ENCODE measurements around the gene IFT43.

IFT43 gene

GRCh38 chr14:76080025-76080424 lies 94.5 kb downstream of the IFT43 start:
- no peak for DNase-seq (ENCODE audit: low read depth)

- no peak for DNase-seq (ENCODE audit: low read depth)
Observed at GRCh38 chr14:76080471-76080870, 94.9 kb downstream of the IFT43 start.

GRCh38 chr14:76081642-76082041 lies 96.1 kb downstream of the IFT43 start:
- DNase-seq (ENCODE audit: low read depth), result no peak

- DNase-seq (ENCODE audit: low read depth), result no peak
Observed at GRCh38 chr14:76083796-76084765, 98.5 kb downstream of the IFT43 start.

GRCh38 chr14:76085358-76085757 lies 99.8 kb downstream of the IFT43 start:
- DNase-seq (ENCODE audit: low read depth), result no peak

- DNase-seq (ENCODE audit: low read depth), result no peak
Observed at GRCh38 chr14:76086636-76087035, 101.1 kb downstream of the IFT43 start.

GRCh38 chr14:76088326-76088725 lies 102.8 kb downstream of the IFT43 start:
- no peak for DNase-seq (ENCODE audit: low read depth)

GRCh38 chr14:76088771-76089571 lies 103.4 kb downstream of the IFT43 start:
- no peak for DNase-seq (ENCODE audit: low read depth)

- DNase-seq (ENCODE audit: low read depth), result no peak
Observed at GRCh38 chr14:76089575-76089974, 104.0 kb downstream of the IFT43 start.

- no peak for DNase-seq (ENCODE audit: low read depth)
Observed at GRCh38 chr14:76090616-76091391, 105.2 kb downstream of the IFT43 start.

GRCh38 chr14:76093077-76093476 lies 107.5 kb downstream of the IFT43 start:
- DNase-seq (ENCODE audit: low read depth), result no peak

- no peak for DNase-seq (ENCODE audit: low read depth)
Observed at GRCh38 chr14:76096257-76096656, 110.7 kb downstream of the IFT43 start.

- no peak for DNase-seq (ENCODE audit: low read depth)
Observed at GRCh38 chr14:76097547-76097946, 112.0 kb downstream of the IFT43 start.

- DNase-seq (ENCODE audit: low read depth), result no peak
Observed at GRCh38 chr14:76098047-76098446, 112.5 kb downstream of the IFT43 start.

- DNase-seq (ENCODE audit: low read depth), result no peak
Observed at GRCh38 chr14:76098916-76099675, 113.5 kb downstream of the IFT43 start.

GRCh38 chr14:76100236-76100635 lies 114.7 kb downstream of the IFT43 start:
- DNase-seq (ENCODE audit: low read depth), result no peak

- DNase-seq (ENCODE audit: low read depth), result no peak
Observed at GRCh38 chr14:76101391-76102379, 116.1 kb downstream of the IFT43 start.

- DNase-seq (ENCODE audit: low read depth), result no peak
Observed at GRCh38 chr14:76104802-76105355, 119.3 kb downstream of the IFT43 start.

GRCh38 chr14:76106188-76106587 lies 120.6 kb downstream of the IFT43 start:
- no peak for DNase-seq (ENCODE audit: low read depth)

Measured in stimulated activated CD8-positive, alpha-beta memory T cell treated with anti-CD3 and anti-CD28 coated beads, Interleukin-15, amount 100 ng/mL, for 24 hours (primary cell).